Limb (tissue), 2 donors: ENCODE results near the gene CUL5.
"Not testable (repeated sequence)": the region's sequence is repeated elsewhere in the genome, so short reads cannot be mapped to it uniquely, and the experiment has no call there.

Experiments used
- DNase-seq, 2 donors: peaks; one replicate each; pipeline ENCODE4 v3.0.0-alpha.2; 2016; ENCODE audit errors: extremely low spot score in 2 of 2

CUL5 gene

GRCh38 chr11:108112057-108112456, 103.4 kb downstream of the CUL5 start:
- DNase-seq = no peak

- DNase-seq = peak; percentile 24 to 75
These were observed 106.9 kb downstream of the CUL5 start for GRCh38 chr11:108115500-108116140.

GRCh38 chr11:108117746-108118371, 109.2 kb downstream of the CUL5 start:
- peak in 1 of 2 donors; percentile 76 for DNase-seq

- DNase-seq = not testable (repeated sequence)
These were observed 112.2 kb downstream of the CUL5 start for GRCh38 chr11:108120936-108121273.

- peak; percentile 91 to 98 for DNase-seq
These were observed 112.8 kb downstream of the CUL5 start, which contains the start of gene ACAT1 for GRCh38 chr11:108121274-108122155. TSS of gene ACAT1 (plus strand) at chr11:108121567. CDS start at chr11:108121607, 40 bp downstream.

- peak in 1 of 2 donors; percentile 28 for DNase-seq
These were observed 113.5 kb downstream of the CUL5 start for GRCh38 chr11:108122166-108122628.

GRCh38 chr11:108125096-108125495, 116.4 kb downstream of the CUL5 start:
- DNase-seq = no peak

- no peak for DNase-seq
These were observed 120.1 kb downstream of the CUL5 start for GRCh38 chr11:108128772-108129171.

GRCh38 chr11:108131993-108132392, 123.3 kb downstream of the CUL5 start:
- no peak for DNase-seq

GRCh38 chr11:108132993-108133538, 124.4 kb downstream of the CUL5 start:
- not testable (repeated sequence) for DNase-seq

GRCh38 chr11:108135845-108136544, 127.3 kb downstream of the CUL5 start:
- no peak for DNase-seq

GRCh38 chr11:108137212-108137611, 128.5 kb downstream of the CUL5 start:
- no peak for DNase-seq

GRCh38 chr11:108142304-108142703, 133.6 kb downstream of the CUL5 start:
- no peak for DNase-seq

GRCh38 chr11:108144615-108145014, 135.9 kb downstream of the CUL5 start:
- no peak for DNase-seq

- DNase-seq = no peak
These were observed 138.5 kb downstream of the CUL5 start for GRCh38 chr11:108147150-108147549.

- DNase-seq = no peak
These were observed 139.9 kb downstream of the CUL5 start for GRCh38 chr11:108148556-108148955.

GRCh38 chr11:108154591-108154990, 145.9 kb downstream of the CUL5 start:
- no peak for DNase-seq
